ENCODE measurements around the gene MCAM.

The MCAM gene

DNA sequence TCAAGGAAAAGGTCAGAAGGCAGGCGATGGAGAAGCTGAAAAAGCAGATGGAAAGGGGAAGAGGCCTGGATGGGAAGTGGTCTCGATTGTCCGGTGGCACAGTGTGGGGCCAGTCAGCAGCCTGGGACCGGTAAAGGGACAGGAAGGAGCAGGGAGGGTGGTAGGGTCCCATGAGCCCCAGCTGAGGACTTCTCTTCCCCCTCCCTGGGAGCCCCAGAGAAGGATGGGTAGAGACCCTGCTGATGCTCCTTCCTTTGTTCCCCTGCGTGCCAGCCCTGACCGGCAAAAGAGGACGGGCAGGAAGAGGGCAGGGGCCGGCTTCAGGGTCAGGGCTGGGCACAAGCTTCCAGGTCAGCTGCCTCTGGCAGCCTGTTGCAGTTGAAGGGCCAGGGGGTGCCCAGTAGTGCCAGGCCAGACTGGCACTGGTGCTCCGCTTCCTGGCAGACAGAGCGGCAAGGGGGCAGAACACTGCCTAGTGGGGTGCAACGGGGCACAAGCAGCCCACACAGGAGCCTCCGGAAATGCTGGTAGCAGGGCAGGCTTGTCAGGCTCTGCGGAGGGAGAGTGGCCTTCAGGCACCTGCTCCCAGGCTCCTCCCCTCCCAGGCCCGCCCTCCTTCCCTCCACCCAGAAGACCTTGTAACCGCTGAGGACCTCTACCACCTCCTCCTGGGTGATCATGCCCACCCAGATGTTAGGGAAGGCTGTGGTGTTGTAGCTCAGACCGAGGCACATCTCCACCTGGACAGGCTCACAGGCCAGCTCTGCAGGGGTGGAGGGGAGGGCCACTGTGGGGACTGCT is 24.5 kb upstream of the MCAM start:
- TF ChIP-seq RARB (CRISPR knock-in tag; IDR thresholded peaks at IDR 0.05), result no peak
- TF ChIP-seq, protein P1, sequence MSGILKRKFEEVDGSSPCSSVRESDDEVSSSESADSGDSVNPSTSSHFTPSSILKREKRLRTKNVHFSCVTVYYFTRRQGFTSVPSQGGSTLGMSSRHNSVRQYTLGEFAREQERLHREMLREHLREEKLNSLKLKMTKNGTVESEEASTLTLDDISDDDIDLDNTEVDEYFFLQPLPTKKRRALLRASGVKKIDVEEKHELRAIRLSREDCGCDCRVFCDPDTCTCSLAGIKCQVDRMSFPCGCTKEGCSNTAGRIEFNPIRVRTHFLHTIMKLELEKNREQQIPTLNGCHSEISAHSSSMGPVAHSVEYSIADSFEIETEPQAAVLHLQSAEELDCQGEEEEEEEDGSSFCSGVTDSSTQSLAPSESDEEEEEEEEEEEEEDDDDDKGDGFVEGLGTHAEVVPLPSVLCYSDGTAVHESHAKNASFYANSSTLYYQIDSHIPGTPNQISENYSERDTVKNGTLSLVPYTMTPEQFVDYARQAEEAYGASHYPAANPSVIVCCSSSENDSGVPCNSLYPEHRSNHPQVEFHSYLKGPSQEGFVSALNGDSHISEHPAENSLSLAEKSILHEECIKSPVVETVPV (CRISPR knock-in tag; IDR thresholded peaks at IDR 0.05), result no peak
- TF ChIP-seq ESRRG (CRISPR knock-in tag; IDR thresholded peaks at IDR 0.05), result no peak
- no peak for TF ChIP-seq CSDC2 (CRISPR knock-in tag; IDR thresholded peaks at IDR 0.05)
- no peak for TF ChIP-seq TCF4 (CRISPR knock-in tag; IDR thresholded peaks at IDR 0.05; ENCODE audit: borderline replicate concordance)
- no peak for TF ChIP-seq GLIS3 (CRISPR knock-in tag; IDR thresholded peaks at IDR 0.05)
- no peak for TF ChIP-seq ARNTL (CRISPR knock-in tag; IDR thresholded peaks at IDR 0.05; ENCODE audit: borderline replicate concordance, low read depth)
- no peak for TF ChIP-seq ISL1 (CRISPR knock-in tag; IDR thresholded peaks at IDR 0.05)
- no peak for TF ChIP-seq BACH2 (CRISPR knock-in tag; IDR thresholded peaks at IDR 0.05; ENCODE audit: borderline replicate concordance)
- ATAC-seq, result no peak

DNA sequence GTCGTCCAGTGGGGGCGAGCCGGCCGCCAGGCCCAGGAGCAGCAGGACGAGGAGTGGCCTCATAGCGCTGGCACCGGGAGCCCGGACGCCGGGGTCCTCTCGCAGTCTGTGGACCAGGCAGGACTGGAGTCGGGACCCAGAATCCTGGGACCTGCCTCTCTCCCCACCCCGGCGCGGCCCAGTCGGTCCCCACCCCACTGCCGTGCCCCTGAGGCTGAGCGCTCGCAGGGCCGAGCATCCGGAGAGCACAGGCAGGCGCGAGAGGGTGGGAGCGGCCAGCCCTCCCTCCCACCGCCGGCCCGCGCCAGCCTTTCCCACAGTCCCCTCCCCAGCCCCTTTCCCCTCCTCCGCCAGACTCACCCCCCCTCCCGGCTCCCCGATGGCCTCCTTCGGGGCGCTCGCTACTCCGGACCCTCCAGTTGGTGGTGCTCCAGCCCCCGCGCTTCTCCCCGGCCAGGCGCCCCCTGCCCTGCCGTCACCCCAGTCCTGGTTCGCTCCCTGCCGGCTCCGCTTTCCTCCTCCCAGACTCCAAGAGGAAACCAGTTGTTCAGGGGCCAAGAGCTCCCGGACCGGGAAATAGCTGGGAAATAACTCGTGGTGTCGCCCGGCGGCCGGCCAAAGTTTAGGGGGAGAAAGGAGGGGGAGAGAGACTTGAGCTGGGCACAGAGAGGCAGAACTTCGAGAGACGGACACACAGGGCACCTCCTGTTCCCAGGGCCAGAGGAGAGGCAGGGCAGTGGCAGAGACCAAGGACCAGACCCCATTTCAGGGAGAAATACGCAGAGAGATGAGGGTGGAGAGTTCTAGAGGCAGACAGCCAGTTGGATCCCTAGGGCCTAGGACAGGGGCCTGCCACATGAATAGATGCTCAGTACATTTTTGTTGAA is 23.6 kb upstream of the MCAM start, which contains the start of gene C1QTNF5:
Gene C1QTNF5, minus strand, starts transcription at position 549 of the 887 bp plus-strand sequence. Its CDS starts 486 bp downstream, at position 63.
- no peak for TF ChIP-seq BACH2 (CRISPR knock-in tag; IDR thresholded peaks at IDR 0.05; ENCODE audit: borderline replicate concordance)
- TF ChIP-seq, protein P2, sequence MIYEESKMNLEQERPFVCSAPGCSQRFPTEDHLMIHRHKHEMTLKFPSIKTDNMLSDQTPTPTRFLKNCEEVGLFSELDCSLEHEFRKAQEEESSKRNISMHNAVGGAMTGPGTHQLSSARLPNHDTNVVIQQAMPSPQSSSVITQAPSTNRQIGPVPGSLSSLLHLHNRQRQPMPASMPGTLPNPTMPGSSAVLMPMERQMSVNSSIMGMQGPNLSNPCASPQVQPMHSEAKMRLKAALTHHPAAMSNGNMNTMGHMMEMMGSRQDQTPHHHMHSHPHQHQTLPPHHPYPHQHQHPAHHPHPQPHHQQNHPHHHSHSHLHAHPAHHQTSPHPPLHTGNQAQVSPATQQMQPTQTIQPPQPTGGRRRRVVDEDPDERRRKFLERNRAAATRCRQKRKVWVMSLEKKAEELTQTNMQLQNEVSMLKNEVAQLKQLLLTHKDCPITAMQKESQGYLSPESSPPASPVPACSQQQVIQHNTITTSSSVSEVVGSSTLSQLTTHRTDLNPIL (CRISPR knock-in tag; IDR thresholded peaks at IDR 0.05; ENCODE audit: low read depth), result no peak
- TF ChIP-seq, protein P1 (CRISPR knock-in tag; IDR thresholded peaks at IDR 0.05), result no peak
- TF ChIP-seq, protein P3, sequence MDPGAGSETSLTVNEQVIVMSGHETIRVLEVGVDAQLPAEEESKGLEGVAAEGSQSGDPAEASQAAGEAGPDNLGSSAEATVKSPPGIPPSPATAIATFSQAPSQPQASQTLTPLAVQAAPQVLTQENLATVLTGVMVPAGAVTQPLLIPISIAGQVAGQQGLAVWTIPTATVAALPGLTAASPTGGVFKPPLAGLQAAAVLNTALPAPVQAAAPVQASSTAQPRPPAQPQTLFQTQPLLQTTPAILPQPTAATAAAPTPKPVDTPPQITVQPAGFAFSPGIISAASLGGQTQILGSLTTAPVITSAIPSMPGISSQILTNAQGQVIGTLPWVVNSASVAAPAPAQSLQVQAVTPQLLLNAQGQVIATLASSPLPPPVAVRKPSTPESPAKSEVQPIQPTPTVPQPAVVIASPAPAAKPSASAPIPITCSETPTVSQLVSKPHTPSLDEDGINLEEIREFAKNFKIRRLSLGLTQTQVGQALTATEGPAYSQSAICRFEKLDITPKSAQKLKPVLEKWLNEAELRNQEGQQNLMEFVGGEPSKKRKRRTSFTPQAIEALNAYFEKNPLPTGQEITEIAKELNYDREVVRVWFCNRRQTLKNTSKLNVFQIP (CRISPR knock-in tag; IDR thresholded peaks at IDR 0.05; ENCODE audit: borderline replicate concordance, low read depth), result no peak
- TF ChIP-seq ZFP3 (CRISPR knock-in tag; IDR thresholded peaks at IDR 0.05), result no peak
- TF ChIP-seq ZNF565 (CRISPR knock-in tag; conservative IDR thresholded peaks at IDR 0.05; ENCODE audit: low read depth), result no peak
- no peak for TF ChIP-seq ZC3H10 (CRISPR knock-in tag; IDR thresholded peaks at IDR 0.05)
- TF ChIP-seq, protein P4, sequence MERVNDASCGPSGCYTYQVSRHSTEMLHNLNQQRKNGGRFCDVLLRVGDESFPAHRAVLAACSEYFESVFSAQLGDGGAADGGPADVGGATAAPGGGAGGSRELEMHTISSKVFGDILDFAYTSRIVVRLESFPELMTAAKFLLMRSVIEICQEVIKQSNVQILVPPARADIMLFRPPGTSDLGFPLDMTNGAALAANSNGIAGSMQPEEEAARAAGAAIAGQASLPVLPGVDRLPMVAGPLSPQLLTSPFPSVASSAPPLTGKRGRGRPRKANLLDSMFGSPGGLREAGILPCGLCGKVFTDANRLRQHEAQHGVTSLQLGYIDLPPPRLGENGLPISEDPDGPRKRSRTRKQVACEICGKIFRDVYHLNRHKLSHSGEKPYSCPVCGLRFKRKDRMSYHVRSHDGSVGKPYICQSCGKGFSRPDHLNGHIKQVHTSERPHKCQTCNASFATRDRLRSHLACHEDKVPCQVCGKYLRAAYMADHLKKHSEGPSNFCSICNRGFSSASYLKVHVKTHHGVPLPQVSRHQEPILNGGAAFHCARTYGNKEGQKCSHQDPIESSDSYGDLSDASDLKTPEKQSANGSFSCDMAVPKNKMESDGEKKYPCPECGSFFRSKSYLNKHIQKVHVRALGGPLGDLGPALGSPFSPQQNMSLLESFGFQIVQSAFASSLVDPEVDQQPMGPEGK (CRISPR knock-in tag; IDR thresholded peaks at IDR 0.05; ENCODE audit: borderline replicate concordance), result no peak
- peak; percentile 18 for ATAC-seq

DNA sequence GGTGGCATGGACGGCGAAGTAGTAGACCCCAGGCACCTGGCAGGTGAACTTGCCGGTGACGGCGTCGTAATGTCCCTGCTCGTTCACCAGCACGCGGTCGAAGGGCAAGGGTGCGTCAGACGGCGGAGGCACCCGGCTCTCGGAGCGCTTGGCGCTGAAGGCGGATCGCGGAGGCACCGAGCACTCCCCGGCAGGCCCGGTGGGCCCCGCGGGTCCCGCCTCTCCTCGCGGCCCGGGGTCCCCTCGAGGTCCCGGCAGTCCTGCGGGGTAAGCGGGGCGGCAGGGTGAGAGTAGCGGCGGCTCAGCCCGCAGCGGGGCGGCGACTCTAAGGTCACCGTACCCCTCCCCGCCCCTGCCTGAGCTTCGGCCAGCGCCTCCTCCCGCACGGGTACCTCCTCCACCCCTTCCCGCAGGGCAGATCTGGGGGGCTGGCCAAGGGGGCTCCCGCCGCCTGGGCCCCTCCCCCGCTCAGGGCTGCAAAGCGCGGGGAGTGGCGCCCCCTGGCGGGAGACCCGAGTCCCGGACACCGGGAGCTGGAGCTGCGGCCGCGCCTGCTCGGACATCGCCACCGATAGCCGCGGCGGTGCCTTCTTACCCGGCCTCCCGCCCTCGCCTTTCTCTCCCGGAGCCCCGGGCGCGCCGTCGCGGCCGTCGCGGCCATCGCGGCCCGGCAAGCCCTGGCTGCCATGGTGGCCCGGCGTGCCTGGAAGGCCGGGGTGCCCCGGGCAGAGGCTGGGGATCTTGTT is 22.8 kb upstream of the MCAM start:
- TF ChIP-seq GLIS3 (CRISPR knock-in tag; IDR thresholded peaks at IDR 0.05), result no peak
- no peak for TF ChIP-seq ZC3H10 (CRISPR knock-in tag; IDR thresholded peaks at IDR 0.05)
- no peak for TF ChIP-seq ARNTL (CRISPR knock-in tag; IDR thresholded peaks at IDR 0.05; ENCODE audit: borderline replicate concordance, low read depth)
- no peak for TF ChIP-seq SNAI2 (CRISPR knock-in tag; IDR thresholded peaks at IDR 0.05)
- no peak for TF ChIP-seq TOX (CRISPR knock-in tag; IDR thresholded peaks at IDR 0.05; ENCODE audit: borderline replicate concordance)
- peak; percentile 69 for ATAC-seq

All from SK-N-SH treated with all-trans-retinoic acid at 6 μM for 48 hours (cell line).